Measurements from ENCODE around the gene SLC52A3. TPM values are rescaled to one million over a fixed set of nuclear protein-coding genes. Genes with fewer than 3 reads are reported as not detected.

Gene SLC52A3
- total RNA-seq, 2 experiments from 2014 or later: not detected

- Mint-ChIP-seq H3K27ac (no peak overlapping the region), H3K4me1 (ENCODE audit: low read depth) (no peaks in the 10 kb centered on the region), H3K4me3 (no peak overlapping the region), H3K27me3 (peaks cover 18% of the 10 kb centered on the region), H3K9me3 (peaks cover 4% of the 10 kb centered on the region), H3K36me3 (ENCODE audit: low read depth) (no peaks in the 10 kb centered on the region)
- ATAC-seq: no peak
- ChIA-PET POLR2A (no interaction called here), CTCF (interaction anchor here (1.8 kb wide), 1 partner anchor 21 kb away, joined by 6 read pairs; no protein-coding TSS in a partner anchor)
- intact Hi-C loops (cut with micrococcal nuclease): no loop called here
- DNase-seq: no peak
- TF ChIP-seq, protein P1, sequence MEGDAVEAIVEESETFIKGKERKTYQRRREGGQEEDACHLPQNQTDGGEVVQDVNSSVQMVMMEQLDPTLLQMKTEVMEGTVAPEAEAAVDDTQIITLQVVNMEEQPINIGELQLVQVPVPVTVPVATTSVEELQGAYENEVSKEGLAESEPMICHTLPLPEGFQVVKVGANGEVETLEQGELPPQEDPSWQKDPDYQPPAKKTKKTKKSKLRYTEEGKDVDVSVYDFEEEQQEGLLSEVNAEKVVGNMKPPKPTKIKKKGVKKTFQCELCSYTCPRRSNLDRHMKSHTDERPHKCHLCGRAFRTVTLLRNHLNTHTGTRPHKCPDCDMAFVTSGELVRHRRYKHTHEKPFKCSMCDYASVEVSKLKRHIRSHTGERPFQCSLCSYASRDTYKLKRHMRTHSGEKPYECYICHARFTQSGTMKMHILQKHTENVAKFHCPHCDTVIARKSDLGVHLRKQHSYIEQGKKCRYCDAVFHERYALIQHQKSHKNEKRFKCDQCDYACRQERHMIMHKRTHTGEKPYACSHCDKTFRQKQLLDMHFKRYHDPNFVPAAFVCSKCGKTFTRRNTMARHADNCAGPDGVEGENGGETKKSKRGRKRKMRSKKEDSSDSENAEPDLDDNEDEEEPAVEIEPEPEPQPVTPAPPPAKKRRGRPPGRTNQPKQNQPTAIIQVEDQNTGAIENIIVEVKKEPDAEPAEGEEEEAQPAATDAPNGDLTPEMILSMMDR (IDR thresholded peaks at IDR 0.05): no peak
Measured at GRCh38 chr20:717832-718231, 50.5 kb downstream of the SLC52A3 start.

DNA sequence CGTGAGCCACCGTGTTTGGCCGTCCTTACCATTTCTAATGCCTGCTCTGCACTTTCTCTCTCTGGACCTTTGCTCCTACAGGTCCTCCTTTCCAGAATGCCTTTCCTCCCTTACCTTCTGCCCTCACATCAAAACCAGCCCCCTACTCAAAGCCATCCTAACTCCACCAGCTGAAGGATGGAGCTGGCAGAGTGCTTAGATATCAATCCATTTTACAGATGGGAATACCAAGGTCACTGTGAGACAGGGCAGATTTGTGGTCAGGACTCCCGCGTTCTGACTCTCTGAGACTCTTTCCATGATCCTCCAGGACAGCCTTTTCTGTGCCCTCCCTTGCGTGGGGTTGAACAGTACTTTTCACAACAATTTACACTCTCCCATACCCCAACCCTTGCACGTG is 51.0 kb downstream of the SLC52A3 start:
- Mint-ChIP-seq H3K36me3 (ENCODE audit: low read depth) (no peaks in the 10 kb centered on the region), H3K4me1 (ENCODE audit: low read depth) (no peaks in the 10 kb centered on the region), H3K27ac (no peak overlapping the region), H3K9me3 (peaks cover 4% of the 10 kb centered on the region), H3K27me3 (peaks cover 18% of the 10 kb centered on the region), H3K4me3 (no peak overlapping the region)
- no peak for DNase-seq
- no peak for ATAC-seq
- ChIA-PET POLR2A (no interaction called here), CTCF (interaction anchor here (1.8 kb wide), 1 partner anchor 22 kb away, joined by 6 read pairs; no protein-coding TSS in a partner anchor)
- TF ChIP-seq, protein P1 (IDR thresholded peaks at IDR 0.05): no peak
- intact Hi-C loops (cut with micrococcal nuclease): no loop called here

- H3K27me3 Mint-ChIP-seq: peaks cover 26% of the 10 kb centered on the region
- intact Hi-C loops (cut with micrococcal nuclease): no loop called here
- ChIA-PET POLR2A (no interaction called here), CTCF (no interaction called here)
- DNase-seq (no peak), ATAC-seq (no peak)
- no peak overlapping the region for H3K27ac Mint-ChIP-seq
- H3K36me3 Mint-ChIP-seq (ENCODE audit: low read depth): no peaks in the 10 kb centered on the region
- H3K4me1 Mint-ChIP-seq (ENCODE audit: low read depth): peaks cover under 1% of the 10 kb centered on the region
- TF ChIP-seq, protein P1 (IDR thresholded peaks at IDR 0.05): no peak
- peaks cover 6% of the 10 kb centered on the region for H3K9me3 Mint-ChIP-seq
- no peak overlapping the region for H3K4me3 Mint-ChIP-seq
Measured at GRCh38 chr20:714453-714852, 53.8 kb downstream of the SLC52A3 start.

GRCh38 chr20:711576-711975 is 56.7 kb downstream of the SLC52A3 start:
- H3K4me3 Mint-ChIP-seq: no peak overlapping the region
- CTCF ChIA-PET: no interaction called here
- H3K36me3 Mint-ChIP-seq (ENCODE audit: low read depth): no peaks in the 10 kb centered on the region
- H3K9me3 Mint-ChIP-seq: peaks cover 6% of the 10 kb centered on the region
- ATAC-seq (no peak), DNase-seq (no peak)
- H3K27ac Mint-ChIP-seq: no peak overlapping the region
- POLR2A ChIA-PET: no interaction called here
- intact Hi-C loops (cut with micrococcal nuclease): no loop called here
- peaks cover 24% of the 10 kb centered on the region for H3K27me3 Mint-ChIP-seq
- TF ChIP-seq, protein P1 (IDR thresholded peaks at IDR 0.05): no peak
- H3K4me1 Mint-ChIP-seq (ENCODE audit: low read depth): peaks cover 2% of the 10 kb centered on the region

DNA sequence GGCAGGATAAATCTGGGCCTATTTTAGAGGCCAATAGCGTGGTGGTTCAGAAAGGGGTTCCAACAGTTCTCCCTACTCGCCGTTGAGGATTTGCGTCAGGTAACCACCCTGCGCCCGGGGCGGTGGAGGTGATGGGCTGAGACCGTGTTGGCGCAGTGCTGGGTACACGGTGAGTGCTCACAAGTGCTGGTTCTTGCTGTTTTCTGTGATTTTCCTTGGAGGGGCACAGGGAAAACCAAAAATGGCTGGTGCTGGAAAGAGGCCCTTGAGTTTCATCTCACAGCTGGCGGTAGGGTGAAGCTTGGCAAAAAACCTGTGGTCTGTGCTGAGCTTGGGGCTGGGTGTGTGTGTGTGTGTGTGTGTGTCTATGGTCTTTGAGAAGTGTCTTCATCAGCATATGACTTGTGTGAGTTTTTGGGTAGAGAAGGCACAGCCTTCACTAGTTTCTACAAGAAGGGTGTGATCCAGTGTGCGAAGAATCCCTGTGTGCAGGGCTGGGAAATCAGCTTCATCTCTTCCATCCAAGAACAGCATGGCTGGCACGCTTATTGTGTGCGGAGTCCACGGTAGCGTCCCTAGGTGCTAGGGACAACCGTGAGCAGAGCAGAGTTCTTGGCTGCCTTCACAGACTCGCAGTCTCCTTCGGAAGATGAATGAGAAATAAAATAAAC is 57.4 kb downstream of the SLC52A3 start:
- POLR2A ChIA-PET: no interaction called here
- intact Hi-C loops (cut with micrococcal nuclease): no loop called here
- H3K36me3 Mint-ChIP-seq (ENCODE audit: low read depth): no peaks in the 10 kb centered on the region
- TF ChIP-seq, protein P1 (IDR thresholded peaks at IDR 0.05): no peak
- ATAC-seq: no peak
- CTCF ChIA-PET: no interaction called here
- H3K9me3 Mint-ChIP-seq: peaks cover 6% of the 10 kb centered on the region
- H3K4me3 Mint-ChIP-seq: no peak overlapping the region
- H3K4me1 Mint-ChIP-seq (ENCODE audit: low read depth): peaks cover 2% of the 10 kb centered on the region
- no peak overlapping the region for H3K27ac Mint-ChIP-seq
- no peak for DNase-seq
- peaks cover 25% of the 10 kb centered on the region for H3K27me3 Mint-ChIP-seq

Other genes starting within 250 kb of the SLC52A3 start
- gene CSNK2A1, start 224.7 kb downstream of the SLC52A3 start, total RNA-seq: 100 to 1,000 TPM; 169 to 174 TPM
- under 1 TPM in 1 of 2 experiments, not detected in 1; 0.23 TPM for gene TCF15, start 158.2 kb downstream of the SLC52A3 start, total RNA-seq
- 1 to 10 TPM; 9.4 to 9.8 TPM for gene SRXN1, start 115.3 kb downstream of the SLC52A3 start, total RNA-seq
- gene SCRT2, start 92.7 kb downstream of the SLC52A3 start, total RNA-seq: not detected
- 10 to 100 TPM; 20.5 to 23.1 TPM for gene FAM110A, start 65.2 kb upstream of the SLC52A3 start, total RNA-seq
- gene ANGPT4, start 147.8 kb upstream of the SLC52A3 start, total RNA-seq: not detected
- not detected for gene RSPO4, start 233.8 kb upstream of the SLC52A3 start, total RNA-seq